GM19397 (cell line): ENCODE measurements around the gene ZNF200.
A peak's percentile ranks its signal among the peaks of the same experiment; 100 is the strongest.
"Not testable (repeated sequence)": the region's sequence is repeated elsewhere in the genome, so short reads cannot be mapped to it uniquely, and the experiment has no call there.

Source experiments
- ATAC-seq: cut with Tn5 transposase; IDR thresholded peaks from one replicate; pipeline ENCODE4 v1.9.1; 2021; ENCODE audit warnings: mild to moderate bottlenecking, moderate library complexity; ENCODE audit not compliant: unreplicated experiment

The ZNF200 gene

GRCh38 chr16:3254309-3254708 lies 19.4 kb upstream of the ZNF200 start:
- no peak for ATAC-seq

GRCh38 chr16:3252967-3253366 lies 18.0 kb upstream of the ZNF200 start:
- no peak for ATAC-seq

- no peak for ATAC-seq
These were observed 14.5 kb upstream of the ZNF200 start for GRCh38 chr16:3249451-3249850.

- ATAC-seq: no peak
These were observed 14.1 kb upstream of the ZNF200 start for GRCh38 chr16:3249020-3249419.

- no peak for ATAC-seq
These were observed 13.6 kb upstream of the ZNF200 start for GRCh38 chr16:3248596-3248995.

GRCh38 chr16:3246876-3247275 lies 11.9 kb upstream of the ZNF200 start:
- ATAC-seq: no peak

- no peak for ATAC-seq
These were observed 11.0 kb upstream of the ZNF200 start for GRCh38 chr16:3246002-3246401.

GRCh38 chr16:3243882-3244281 lies 8.9 kb upstream of the ZNF200 start:
- no peak for ATAC-seq

- no peak for ATAC-seq
These were observed 7.8 kb upstream of the ZNF200 start for GRCh38 chr16:3242709-3243108.

- ATAC-seq: no peak
These were observed 6.8 kb upstream of the ZNF200 start for GRCh38 chr16:3241761-3242160.

- no peak for ATAC-seq
These were observed 1.1 kb upstream of the ZNF200 start for GRCh38 chr16:3235856-3236669.

- ATAC-seq: peak; percentile 17
These were observed 458 bp downstream of the ZNF200 start for GRCh38 chr16:3234543-3234856.

- ATAC-seq: no peak
These were observed 10.9 kb downstream of the ZNF200 start for GRCh38 chr16:3223913-3224515.

GRCh38 chr16:3220839-3221238 lies 14.1 kb downstream of the ZNF200 start:
- no peak for ATAC-seq

GRCh38 chr16:3216263-3216640 lies 18.7 kb downstream of the ZNF200 start:
- ATAC-seq: no peak

- no peak for ATAC-seq
These were observed 19.2 kb downstream of the ZNF200 start for GRCh38 chr16:3215601-3216262.

- no peak for ATAC-seq
These were observed 19.9 kb downstream of the ZNF200 start for GRCh38 chr16:3214904-3215600.

GRCh38 chr16:3212567-3212966 lies 22.4 kb downstream of the ZNF200 start:
- no peak for ATAC-seq

GRCh38 chr16:3212006-3212405 lies 23.0 kb downstream of the ZNF200 start:
- ATAC-seq: no peak

- no peak for ATAC-seq
These were observed 27.6 kb downstream of the ZNF200 start for GRCh38 chr16:3207086-3207953.

- ATAC-seq: not testable (repeated sequence)
These were observed 29.0 kb downstream of the ZNF200 start for GRCh38 chr16:3205939-3206338.
